Testis (tissue), 5 donors: ENCODE measurements around the gene ARPP21. TPM values are rescaled to one million over a fixed set of nuclear protein-coding genes. Genes with fewer than 3 reads are reported as not detected.
A peak's percentile ranks its signal among the peaks of the same experiment; 100 is the strongest.

ENCODE experiments used
- DNase-seq: peaks from one replicate; pipeline ENCODE4 v3.0.0-alpha.2; 2019
- H3K27ac ChIP-seq, 2 donors: fragments of 200-600 bp; sonication (generic); one replicate each; pipeline ENCODE4 v1.5.1; 2019
- H3K27me3 ChIP-seq: fragments of 200-600 bp; sonication (generic); one replicate; pipeline ENCODE4 v1.5.1; 2019
- H3K36me3 ChIP-seq: fragments of 200-600 bp; sonication (generic); one replicate; pipeline ENCODE4 v1.5.1; 2017; ENCODE audit warnings: low read depth; ENCODE audit errors: missing control alignments
- H3K4me1 ChIP-seq: fragments of 200-600 bp; sonication (generic); one replicate; pipeline ENCODE4 v1.5.1; 2019
- H3K4me3 ChIP-seq, 2 donors: fragments of 200-600 bp; sonication (generic); one replicate each; pipeline ENCODE4 v1.5.1; 2017 to 2019
- H3K9me3 ChIP-seq: fragments of 200-600 bp; sonication (generic); one replicate; pipeline ENCODE4 v1.5.1; 2017
- CTCF ChIP-seq, 3 experiments: fragments of 450-650 bp in 2 of 3; fragments of 200-600 bp in 1 of 3; sonication (generic) in 1 of 3; IDR thresholded peaks; one replicate each; pipeline ENCODE4 v1.5.1; 2016 to 2019; ENCODE audit warnings: antibody characterized with exemption in 3 of 3, mild to moderate bottlenecking in 2 of 3, moderate library complexity in 1 of 3
- POLR2A ChIP-seq: fragments of 450-650 bp; IDR thresholded peaks from one replicate; pipeline ENCODE4 v1.6.1; 2017; ENCODE audit warnings: antibody characterized with exemption, mild to moderate bottlenecking, moderate library complexity
- WGBS, 2 donors: methylation state at CpG; one replicate each; pipeline ENCODE4 v1.1.5; 2018; 5-methylcytosine and 5-hydroxymethylcytosine counted together
- intact Hi-C: fragments of 100-400 bp; cut with DNase I; formaldehyde crosslinking; loops from one replicate; pipeline ENCODE4 v1.15.1; 2023; ENCODE audit warnings: low total_unique reads
- long read RNA-seq, 2 donors: transcript quantifications; one replicate each; lab custom pipeline, GENCODE V29; 2026
- polyA plus RNA-seq: library from polyadenylated mRNA; stranded (reverse); fragments of 350-450 nt; fragmentation: Illumina TruSeq; extraction: RNeasy Lipid Tissue Mini Kit (QIAGEN cat#74804); gene quantifications from one replicate; pipeline ENCODE4 v1.2.3, GENCODE V29; 2014; ENCODE audit warnings: low read depth, low replicate concordance; ENCODE audit not compliant: insufficient read depth
- total RNA-seq, 2 donors: library from RNA; depleted of rRNA; stranded (reverse); fragments of >200 nt; gene quantifications; one replicate each; pipeline ENCODE4 v1.2.3, GENCODE V29; 2016

The ARPP21 gene
- total RNA-seq (under 1 TPM; 0.47 to 0.87 TPM), polyA plus RNA-seq (1.1 TPM)
- long read RNA-seq, donor 1: 0 reads
- long read RNA-seq, donor 2: 0 reads

- peak; percentile 18 for DNase-seq
- no peaks in the 10 kb centered on the region for H3K27me3 ChIP-seq
- H3K4me1 ChIP-seq: no peaks in the 10 kb centered on the region
- intact Hi-C loops: no loop called here
- no peak for TF ChIP-seq CTCF (IDR thresholded peaks at IDR 0.05)
- no peak for TF ChIP-seq POLR2A
- 0 to 1% methylated on average over 35 to 57 of the region's 83 CpGs for WGBS, 2 donors
- no peaks in the 10 kb centered on the region for H3K9me3 ChIP-seq
- H3K36me3 ChIP-seq: no peaks in the 10 kb centered on the region
- no peak within 1 kb of the TSS for H3K27ac ChIP-seq
- H3K4me3 ChIP-seq: peak within 1 kb of the TSS; percentile 18 to 42
Measured at GRCh38 chr3:35639254-35640186, at the start of gene ARPP21. Gene ARPP21, plus strand, starts transcription at chr3:35639525. Its CDS starts 42,227 bp downstream, at chr3:35681752.

- intact Hi-C loops: no loop called here
Measured at GRCh38 chr3:35592589-35593295, 46.6 kb upstream of the ARPP21 start.

DNA sequence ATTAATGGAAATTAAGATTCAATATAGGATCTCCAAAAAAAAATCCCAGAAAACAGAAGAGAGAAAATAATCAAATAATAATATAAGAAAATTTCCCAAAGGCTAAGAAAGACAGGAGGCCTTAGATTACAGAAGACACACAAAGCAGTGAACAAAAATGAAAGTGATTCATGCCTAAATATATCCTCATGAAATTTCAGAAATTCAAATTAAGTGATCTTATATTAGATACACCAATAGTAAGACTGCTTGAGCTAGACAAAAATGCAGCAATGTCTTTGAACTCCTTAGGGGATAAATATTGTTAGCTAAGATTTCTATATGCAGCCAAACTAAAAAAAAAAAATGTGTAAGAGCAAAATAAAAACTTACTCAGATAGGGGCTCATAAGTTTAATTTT lies 44.6 kb upstream of the ARPP21 start:
- DNase-seq: no peak
- H3K27me3 ChIP-seq: no peaks in the 10 kb centered on the region
- H3K27ac ChIP-seq: no peak overlapping the region
- H3K4me1 ChIP-seq: no peaks in the 10 kb centered on the region
- H3K9me3 ChIP-seq: no peaks in the 10 kb centered on the region
- H3K4me3 ChIP-seq: no peak overlapping the region
- intact Hi-C loops: no loop called here
- TF ChIP-seq POLR2A (no peak), CTCF (IDR thresholded peaks at IDR 0.05) (no peak)
- H3K36me3 ChIP-seq: no peaks in the 10 kb centered on the region

More at GRCh38 chr3:35592589-35593295, 46.6 kb upstream of the ARPP21 start:
- WGBS, 2 donors: 52 to 53% methylated on average over 5 of the region's 5 CpGs
- Histone ChIP-seq H3K4me3 (no peak overlapping the region), H3K36me3 (no peaks in the 10 kb centered on the region), H3K27ac (no peak overlapping the region), H3K9me3 (no peaks in the 10 kb centered on the region), H3K4me1 (no peaks in the 10 kb centered on the region), H3K27me3 (no peaks in the 10 kb centered on the region)
- no peak for TF ChIP-seq CTCF (IDR thresholded peaks at IDR 0.05)
- no peak for DNase-seq

DNA sequence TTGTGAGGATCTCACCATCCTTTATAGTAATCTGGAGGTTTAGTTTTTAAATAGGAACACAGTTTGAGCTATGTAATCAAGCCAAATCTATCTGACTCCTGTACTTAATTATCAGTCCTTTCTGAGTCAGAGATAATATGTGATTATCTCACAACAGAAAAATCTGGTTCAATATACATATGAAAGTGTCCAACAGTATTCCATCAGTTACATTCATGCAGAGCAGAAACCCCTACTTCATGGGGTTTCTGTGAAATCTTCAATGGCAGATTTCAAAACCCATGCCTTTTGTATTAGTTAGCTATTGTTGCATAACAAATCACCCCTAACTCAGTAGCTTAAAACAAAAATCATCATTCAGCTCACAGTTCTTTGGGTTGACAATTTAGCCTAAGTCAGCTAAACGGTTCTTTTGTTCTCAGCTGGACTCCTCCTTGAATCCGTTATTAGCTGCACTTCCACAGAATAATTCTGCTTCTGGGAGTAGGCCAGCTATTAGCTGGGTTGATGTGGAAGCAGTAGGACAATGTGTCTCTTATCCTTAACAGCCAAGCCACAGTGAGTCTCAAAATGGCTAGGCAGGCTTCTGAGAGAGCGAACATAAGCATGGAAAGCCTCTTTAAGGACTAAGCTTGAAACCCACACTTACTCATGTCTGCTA lies 42.9 kb upstream of the ARPP21 start:
- Histone ChIP-seq H3K27ac (no peak overlapping the region), H3K4me1 (no peaks in the 10 kb centered on the region), H3K36me3 (no peaks in the 10 kb centered on the region), H3K27me3 (no peaks in the 10 kb centered on the region), H3K9me3 (no peaks in the 10 kb centered on the region), H3K4me3 (no peak overlapping the region)
- 78 to 83% methylated on average over 3 of the region's 3 CpGs for WGBS, 2 donors
- TF ChIP-seq CTCF (IDR thresholded peaks at IDR 0.05): no peak
- no peak for DNase-seq
- intact Hi-C loops: no loop called here
